GM19372 (cell line): ENCODE results near the gene RFC5.
"Not testable (repeated sequence)": the region's sequence is repeated elsewhere in the genome, so short reads cannot be mapped to it uniquely, and the experiment has no call there.

Experiments used
- ATAC-seq: cut with Tn5 transposase; IDR thresholded peaks from one replicate; pipeline ENCODE4 v1.9.1; 2021; ENCODE audit warnings: mild to moderate bottlenecking, low read depth, moderate library complexity; ENCODE audit not compliant: unreplicated experiment

The RFC5 gene

DNA sequence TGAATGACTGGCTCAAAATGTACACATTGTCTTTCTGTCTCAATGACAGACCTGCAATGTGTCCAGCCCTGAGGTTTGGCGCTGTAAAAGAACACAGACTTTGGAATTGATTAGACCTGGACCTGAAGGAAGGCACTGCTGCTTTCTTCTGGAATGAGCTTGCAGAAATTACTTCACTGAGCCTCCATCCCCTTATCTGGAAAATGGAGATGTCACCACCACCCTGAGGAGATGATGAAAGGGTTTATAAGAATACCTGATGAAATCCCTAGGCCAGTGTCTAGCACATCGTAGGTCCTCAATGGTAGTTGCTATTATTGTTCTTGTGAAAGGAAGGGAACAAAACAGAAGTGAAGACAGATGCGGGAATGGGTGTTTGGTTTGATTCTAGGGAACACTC, 54.1 kb downstream of the RFC5 start:
- no peak for ATAC-seq

GRCh38 chr12:118073768-118074167, 57.3 kb downstream of the RFC5 start:
- ATAC-seq: no peak

DNA sequence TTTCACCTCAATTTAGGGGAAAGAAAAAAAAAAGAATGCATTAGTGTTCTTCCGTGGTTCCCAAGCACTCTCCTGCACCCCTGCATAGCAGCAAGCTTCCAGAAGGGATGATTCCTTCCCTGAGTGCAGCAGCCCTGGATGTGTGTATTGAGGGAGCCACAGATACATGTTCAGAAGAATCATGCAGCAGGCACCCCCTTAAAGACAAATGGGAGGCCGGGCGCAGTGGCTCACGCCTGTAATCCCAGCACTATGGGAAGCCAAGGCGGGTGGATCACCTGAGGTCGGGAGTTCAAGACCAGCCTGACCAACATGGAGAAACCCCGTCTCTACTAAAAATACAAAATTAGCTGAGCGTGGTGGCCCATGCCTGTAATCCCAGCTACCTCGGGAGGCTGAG, 65.0 kb downstream of the RFC5 start:
- ATAC-seq: not testable (repeated sequence)
